ENCODE measurements around the gene C1QTNF8.

DNA sequence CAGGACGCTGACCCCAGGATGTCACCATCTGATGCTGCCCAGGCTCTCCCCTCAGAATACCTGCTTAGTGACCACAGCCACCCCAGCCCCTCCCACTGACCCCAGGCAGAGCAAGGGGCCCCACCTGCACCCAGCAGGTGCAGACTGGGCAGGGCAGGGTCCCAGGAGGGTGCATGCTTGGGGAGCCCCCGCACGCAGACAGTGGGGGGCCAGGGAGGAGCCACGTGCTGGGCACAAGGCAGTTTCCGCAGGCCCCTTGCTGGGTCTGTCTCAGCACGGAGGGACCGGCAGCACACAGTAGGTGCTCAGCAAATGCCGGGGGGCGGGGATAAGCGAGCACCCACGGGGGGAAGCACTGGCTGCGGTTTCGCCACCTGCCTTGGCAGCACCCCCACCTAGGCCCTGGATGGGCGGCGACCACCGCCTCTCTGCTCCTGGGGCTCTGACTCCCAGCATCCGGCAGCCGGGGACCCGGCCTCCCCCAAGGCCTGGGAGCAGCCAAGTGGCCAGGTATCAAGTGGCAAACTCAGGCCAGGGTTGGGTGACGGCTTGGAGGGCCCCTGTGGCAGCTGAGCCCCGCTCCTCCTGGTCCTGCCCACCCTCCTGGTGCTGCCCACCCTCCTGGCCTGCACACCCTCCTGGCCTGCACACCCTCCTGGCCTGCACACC, 42.2 kb downstream of the C1QTNF8 start:
- TF ChIP-seq, protein P1, sequence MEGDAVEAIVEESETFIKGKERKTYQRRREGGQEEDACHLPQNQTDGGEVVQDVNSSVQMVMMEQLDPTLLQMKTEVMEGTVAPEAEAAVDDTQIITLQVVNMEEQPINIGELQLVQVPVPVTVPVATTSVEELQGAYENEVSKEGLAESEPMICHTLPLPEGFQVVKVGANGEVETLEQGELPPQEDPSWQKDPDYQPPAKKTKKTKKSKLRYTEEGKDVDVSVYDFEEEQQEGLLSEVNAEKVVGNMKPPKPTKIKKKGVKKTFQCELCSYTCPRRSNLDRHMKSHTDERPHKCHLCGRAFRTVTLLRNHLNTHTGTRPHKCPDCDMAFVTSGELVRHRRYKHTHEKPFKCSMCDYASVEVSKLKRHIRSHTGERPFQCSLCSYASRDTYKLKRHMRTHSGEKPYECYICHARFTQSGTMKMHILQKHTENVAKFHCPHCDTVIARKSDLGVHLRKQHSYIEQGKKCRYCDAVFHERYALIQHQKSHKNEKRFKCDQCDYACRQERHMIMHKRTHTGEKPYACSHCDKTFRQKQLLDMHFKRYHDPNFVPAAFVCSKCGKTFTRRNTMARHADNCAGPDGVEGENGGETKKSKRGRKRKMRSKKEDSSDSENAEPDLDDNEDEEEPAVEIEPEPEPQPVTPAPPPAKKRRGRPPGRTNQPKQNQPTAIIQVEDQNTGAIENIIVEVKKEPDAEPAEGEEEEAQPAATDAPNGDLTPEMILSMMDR (IDR thresholded peaks at IDR 0.05; ENCODE audit: insufficient read depth, low read depth, low read length): no peak
- no peak for TF ChIP-seq EZH2 (IDR thresholded peaks at IDR 0.05; ENCODE audit: insufficient read depth, low read length)

Data from astrocyte (in vitro differentiated cells and primary cell).